Activated T-cell treated with anti-CD3 and anti-CD28 coated beads, Interleukin-2, amount 50 U/mL, for 48 hours (primary cell): Measurements from ENCODE around the gene LIPM.

Source experiments
- DNase-seq, 2 experiments: peaks; one replicate each; pipeline ENCODE4 v3.0.0-alpha.2; 2020

Gene LIPM, protein sequence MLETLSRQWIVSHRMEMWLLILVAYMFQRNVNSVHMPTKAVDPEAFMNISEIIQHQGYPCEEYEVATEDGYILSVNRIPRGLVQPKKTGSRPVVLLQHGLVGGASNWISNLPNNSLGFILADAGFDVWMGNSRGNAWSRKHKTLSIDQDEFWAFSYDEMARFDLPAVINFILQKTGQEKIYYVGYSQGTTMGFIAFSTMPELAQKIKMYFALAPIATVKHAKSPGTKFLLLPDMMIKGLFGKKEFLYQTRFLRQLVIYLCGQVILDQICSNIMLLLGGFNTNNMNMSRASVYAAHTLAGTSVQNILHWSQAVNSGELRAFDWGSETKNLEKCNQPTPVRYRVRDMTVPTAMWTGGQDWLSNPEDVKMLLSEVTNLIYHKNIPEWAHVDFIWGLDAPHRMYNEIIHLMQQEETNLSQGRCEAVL

GRCh38 chr10:88802523-88803285 lies at the start of gene LIPM:
TSS of gene LIPM (plus strand) at chr10:88802730. CDS start at chr10:88802897, 167 bp downstream.
- DNase-seq = no peak

DNA sequence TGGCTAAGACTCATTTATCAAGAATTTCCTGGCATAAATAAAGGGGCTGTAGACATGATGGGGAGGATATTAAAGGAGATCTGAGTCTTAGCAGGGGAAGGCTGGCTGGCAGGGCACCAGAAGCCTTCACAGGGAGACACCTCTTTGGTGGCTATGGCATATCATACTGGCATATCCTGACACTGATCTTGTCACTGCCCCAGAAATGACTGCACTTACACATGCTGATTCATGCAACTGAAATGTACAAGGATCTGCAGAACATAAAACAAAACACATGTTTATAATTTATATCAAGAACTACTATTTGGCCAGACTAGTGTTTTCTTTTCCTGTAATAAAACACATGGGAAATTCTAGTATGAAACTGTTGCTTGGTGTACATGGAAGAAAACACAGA lies 48.2 kb upstream of the LIPM start:
- DNase-seq = no peak

- peak in 1 of 2 experiments; percentile 26 for DNase-seq
These were observed 46.8 kb upstream of the LIPM start for GRCh38 chr10:88755753-88756152.

DNA sequence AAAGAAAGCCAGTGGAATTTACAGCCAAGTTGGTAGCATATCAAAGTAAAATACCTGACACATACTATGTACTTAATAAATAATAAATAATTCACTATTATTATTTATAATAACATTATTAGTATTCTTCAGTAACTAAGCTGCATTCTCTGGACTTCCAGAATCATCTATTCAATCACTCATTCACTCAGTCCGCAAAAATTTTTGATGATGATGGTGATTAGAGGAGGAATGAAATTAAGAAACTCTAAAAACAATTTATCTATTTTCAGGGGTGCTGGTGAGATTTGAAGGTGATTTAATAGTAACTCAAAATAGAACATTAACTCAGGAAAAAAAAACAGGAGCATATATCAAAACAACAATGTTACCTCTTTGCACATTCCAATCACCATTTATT lies 45.9 kb upstream of the LIPM start:
- no peak for DNase-seq

DNA sequence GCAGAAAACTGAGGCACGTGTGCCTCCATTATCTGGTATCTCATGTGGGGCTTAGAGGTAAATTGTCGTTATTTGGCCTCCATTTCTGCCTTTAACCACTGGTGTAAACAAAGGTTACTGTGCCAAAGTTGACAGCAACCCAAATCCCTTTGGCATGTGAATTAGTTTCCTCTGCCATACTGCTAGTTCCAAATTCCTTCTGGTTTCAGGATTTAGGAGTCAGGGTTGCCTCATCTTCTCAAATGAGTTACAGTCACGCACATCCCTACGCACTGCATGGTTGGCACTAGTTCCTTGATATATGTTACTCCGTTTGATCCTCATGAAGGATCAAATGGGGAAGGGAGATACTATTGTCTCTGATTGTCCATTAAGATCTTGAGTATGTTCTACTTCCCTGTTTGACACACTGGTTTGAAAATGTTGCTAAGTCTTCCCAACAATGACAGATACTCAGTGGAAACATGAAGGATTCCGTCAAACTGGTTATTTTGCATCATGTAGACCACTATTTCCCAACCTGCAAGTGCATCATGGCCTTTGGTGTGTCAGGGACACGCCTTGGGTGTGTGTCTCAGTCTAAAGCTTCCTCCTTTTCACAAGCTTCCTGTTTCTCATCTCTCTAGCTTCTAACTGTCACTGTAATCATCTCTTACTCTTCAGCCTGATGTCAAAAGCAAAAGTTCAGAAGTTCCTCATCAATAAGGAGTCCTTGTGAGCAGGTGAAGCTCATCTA lies 43.0 kb upstream of the LIPM start, which contains the start of gene LIPN:
LIPN (plus strand) TSS at position 655 of the 736 bp plus-strand sequence. CDS start 1,386 bp downstream, outside the sequence.
- DNase-seq = no peak

DNA sequence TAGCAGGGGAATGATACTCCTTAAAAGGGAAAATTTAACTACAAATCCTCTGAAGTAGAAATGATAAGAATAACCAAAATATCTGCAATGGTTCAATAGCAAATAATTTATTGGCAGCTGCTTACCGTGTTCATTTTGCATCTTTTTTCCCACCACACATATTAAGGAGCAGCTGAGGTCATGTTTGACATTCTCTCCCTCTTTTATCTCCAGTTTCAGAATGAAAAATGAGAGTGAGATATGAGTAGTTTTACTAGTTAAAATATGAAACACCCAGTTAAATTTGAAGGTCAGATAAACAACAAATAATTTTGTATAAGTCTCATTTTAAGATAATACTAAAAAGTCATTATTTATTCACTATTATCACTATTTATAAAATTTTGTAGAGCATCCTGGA lies 39.6 kb upstream of the LIPM start:
- no peak for DNase-seq

DNA sequence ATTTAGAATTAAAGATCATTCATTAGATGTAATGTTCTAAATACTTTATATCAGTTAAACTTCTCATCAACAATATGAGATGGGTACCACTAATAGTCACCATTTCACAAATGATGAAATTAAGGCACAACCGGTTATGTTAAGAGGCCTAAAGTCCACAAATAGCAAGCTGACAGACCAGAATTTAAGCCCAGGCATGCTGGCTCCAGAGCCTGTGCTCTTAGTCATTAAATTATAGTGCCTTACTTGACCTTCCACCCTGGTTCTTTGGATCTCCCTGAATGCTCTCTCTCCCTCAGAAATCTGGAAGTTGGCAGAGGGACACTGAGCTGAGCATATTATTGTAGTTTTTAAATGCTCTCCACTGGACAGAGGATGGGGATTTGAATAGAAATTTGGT lies 39.1 kb upstream of the LIPM start:
- DNase-seq = no peak

DNA sequence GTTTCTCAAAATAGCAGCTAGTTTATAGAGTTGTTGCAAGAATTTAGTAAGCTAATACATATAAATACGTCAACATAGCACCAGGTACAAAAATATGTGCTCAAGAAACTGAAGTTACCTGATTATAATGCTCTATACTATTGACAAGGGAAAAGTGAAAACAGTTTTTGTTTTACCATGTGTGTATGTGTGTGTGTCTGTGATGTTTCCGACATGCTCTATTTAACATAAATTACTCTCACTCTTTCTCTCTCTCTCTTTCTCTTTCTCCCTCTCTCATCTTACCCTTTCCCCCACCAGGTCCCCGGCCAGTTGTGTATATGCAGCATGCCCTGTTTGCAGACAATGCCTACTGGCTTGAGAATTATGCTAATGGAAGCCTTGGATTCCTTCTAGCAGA lies 38.4 kb upstream of the LIPM start:
- no peak for DNase-seq

DNA sequence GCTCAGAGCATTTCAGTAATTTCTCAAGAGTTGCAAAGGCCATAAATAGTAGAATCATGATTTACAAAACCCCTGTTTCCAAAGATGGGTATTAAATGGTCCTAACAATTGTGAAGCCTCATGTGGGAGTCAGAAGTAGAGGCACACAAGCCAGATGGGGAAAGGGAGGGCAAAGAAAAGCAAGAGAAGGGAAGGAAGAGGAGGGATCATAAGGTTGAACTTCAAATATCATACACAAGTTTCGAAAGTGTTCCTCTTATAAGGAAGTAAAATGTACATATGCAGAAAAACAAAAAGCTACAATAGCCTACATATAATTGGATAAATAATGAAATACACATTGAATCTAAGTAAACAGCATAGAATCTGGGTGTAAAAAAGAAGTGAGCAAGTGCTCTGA lies 36.7 kb upstream of the LIPM start:
- no peak for DNase-seq

DNA sequence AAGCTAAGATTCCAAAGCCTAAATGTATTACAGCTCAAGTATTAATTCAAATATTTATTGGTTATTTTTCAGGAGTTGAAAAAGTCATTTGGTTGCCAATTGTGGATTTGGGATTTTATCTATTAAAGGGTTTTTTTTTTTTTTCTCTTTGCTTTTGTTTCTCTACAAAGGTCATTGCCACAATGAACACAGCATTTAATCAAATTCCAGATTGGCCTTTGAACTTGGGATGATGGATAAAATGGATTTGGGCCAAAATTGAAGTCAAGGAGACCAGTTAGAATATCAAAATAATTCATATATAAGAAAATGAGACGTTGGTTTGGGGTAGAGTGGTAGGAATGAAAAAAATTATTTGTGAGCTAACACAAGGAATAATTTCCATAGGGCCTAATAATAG lies 33.1 kb upstream of the LIPM start:
- DNase-seq = no peak

GRCh38 chr10:88781206-88781605 lies 21.3 kb upstream of the LIPM start:
- no peak for DNase-seq

DNA sequence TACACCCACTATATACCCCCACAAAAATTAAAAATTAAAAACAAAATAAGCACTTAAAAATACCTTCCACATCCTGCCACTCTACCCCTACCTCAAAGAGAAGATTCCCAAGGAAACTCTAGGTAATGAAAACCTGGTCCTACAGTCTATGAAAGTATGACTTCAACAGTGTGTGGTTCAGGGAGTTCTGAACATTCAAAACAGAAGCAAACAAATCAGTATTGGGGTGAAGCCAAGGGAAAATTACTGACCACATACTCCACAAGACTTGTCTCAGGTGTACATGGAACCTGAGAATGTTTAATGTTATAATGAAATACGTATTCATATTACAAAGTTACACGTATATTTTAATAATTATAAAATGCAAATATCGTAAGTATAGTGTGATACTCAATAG lies 20.3 kb upstream of the LIPM start:
- no peak for DNase-seq

- DNase-seq = no peak
These were observed 18.8 kb upstream of the LIPM start for GRCh38 chr10:88783724-88784123.

- no peak for DNase-seq
These were observed 16.3 kb upstream of the LIPM start for GRCh38 chr10:88786032-88786770.

- no peak for DNase-seq
These were observed 15.1 kb upstream of the LIPM start for GRCh38 chr10:88787463-88787862.

- no peak for DNase-seq
These were observed 13.6 kb upstream of the LIPM start for GRCh38 chr10:88788924-88789323.

DNA sequence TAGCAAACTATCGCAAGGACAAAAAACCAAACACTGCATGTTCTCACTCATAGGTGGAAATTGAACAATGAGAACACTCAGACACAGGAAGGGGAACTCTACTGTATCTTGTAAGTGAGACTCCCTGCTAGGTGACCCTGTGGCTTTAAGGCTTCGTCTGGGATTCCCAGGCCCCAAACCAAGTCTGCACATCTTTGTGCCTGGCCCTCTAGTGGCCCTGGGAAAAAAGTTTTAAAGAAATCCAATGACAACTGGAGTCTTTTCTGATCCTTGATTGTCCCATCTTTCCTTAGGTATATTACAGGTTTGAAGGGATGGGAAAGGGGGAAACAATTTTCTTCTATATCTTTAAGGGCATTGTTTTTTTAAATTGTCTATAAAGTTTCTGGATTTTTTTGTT lies 10.6 kb upstream of the LIPM start:
- no peak for DNase-seq

DNA sequence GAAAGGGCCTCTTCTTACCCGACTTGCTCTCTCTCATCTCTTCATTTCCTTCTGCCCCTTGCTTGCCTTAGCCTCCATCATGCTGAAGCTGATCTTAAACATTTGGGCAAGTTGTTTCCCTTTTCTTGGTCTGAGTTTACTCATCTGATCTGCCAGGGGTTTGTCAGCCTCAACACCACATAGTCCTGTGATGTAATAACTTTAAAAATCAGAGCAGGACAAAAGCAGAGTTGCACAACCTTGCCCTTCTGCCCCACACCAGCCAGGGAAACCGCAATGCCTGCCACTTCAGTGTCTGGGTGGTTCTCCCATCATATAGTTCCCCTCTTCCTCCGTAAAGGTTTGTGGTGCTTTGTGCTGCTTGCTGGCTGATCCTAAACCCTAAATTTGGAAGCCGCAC lies 9.9 kb upstream of the LIPM start:
- no peak for DNase-seq

DNA sequence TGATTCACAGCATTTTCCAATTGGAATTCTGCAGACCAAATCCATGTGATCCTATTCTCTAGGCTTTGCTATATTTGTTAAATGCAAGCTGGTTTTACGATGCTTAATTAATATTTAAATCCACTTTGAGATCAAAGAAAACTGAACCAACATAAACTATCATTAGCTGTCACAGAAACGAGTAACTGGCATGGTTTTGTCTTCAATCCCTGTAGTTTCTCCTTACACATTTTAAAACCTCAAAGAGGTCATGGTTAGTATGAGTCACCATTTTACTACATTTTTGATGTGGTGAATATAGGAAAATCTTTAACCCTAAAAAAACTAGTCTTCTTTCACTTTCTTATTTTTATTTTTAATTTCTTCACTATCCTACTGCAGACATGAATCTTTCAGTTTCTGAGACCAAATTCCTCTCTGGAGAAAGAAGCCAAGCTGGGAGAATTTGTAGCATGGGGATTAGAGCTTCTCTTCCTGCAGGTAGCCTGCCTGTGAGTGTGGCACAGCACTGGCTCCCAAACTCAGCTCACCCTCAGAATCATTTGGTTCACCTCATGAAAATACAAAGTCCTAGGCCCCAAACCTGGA lies 8.7 kb upstream of the LIPM start:
- DNase-seq = no peak

- DNase-seq = no peak
These were observed 7.8 kb upstream of the LIPM start for GRCh38 chr10:88794731-88795130.

DNA sequence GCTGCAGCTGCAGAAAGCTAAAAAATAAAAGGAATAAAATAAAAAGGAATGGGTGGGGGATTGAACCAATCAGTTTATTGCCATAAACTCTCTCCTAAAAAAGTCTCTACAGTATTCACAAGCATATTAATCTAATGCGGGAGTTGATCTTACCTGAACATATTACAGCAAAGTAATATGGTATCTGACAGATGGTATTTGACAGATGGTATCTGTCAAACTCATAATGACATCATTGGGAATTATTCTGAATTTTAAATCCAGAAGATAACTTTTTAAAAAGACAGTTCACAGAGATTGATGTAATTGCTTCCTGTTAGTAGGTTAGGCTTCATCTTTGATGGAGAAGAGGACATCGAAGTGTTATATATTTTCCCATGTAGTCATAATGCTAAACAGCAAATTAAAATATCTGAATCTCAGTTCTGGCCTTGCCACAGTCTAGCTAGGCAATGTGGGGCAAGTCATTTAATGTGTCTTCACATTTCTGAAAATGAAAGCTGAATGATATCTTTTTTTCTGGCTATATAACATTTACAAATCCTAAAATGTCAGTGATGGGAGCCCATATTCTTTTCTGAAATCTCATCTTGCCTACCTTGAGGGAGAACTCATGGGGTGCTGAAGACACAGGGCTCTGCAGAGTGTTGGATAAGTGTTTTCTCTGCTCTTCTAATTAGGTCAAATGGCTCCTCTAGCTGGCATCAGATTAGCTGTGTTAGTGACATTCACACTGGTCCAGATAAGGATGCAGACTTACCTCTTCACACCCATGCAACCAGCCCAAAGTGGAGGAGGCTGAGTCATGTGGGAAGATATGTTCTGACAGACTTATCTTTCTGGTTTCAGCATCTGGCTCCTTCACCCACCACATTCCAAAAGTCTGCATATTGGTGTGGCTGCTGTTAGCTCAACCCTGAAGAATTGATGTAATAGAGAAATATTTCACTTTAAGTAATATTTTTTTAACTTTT lies 2.1 kb upstream of the LIPM start:
- peak; percentile 39 to 50 for DNase-seq
